Fibroblast of skin of scalp (primary cell): ENCODE data around the gene IQCK.

ENCODE experiments used
- DNase-seq: peaks from one replicate; pipeline ENCODE4 v3.0.0-alpha.2; 2013

Gene IQCK

DNA sequence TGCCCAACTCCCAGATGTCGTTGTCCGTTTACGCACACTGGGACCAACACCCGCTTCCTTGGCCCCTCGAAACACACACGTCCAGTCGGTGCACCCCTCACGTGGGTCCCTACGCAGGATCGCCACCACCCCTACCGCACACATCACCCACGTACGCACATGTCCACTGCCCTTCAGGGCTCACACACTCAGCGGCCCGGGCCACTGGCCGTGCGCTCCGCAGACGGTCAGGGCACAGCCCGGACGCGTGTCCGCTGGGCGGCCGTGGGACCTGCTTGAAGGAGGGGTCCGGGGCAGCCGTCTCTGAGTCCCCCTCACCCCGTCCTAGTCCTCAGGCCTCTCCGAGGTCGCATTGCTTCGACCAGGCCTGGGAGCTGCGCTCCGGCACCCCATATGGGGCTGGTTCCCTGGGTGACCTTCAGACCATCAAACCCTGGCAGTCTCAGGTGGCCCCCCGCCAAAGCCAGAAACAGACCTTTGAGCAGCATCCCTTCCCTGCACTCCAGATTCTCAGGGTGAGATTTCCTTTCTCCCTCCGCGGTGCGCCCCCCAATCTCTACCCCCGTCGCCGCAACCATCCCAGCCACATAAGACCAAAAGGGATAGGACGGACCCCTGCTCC, 167.5 kb downstream of the IQCK start:
- DNase-seq, result no peak

DNA sequence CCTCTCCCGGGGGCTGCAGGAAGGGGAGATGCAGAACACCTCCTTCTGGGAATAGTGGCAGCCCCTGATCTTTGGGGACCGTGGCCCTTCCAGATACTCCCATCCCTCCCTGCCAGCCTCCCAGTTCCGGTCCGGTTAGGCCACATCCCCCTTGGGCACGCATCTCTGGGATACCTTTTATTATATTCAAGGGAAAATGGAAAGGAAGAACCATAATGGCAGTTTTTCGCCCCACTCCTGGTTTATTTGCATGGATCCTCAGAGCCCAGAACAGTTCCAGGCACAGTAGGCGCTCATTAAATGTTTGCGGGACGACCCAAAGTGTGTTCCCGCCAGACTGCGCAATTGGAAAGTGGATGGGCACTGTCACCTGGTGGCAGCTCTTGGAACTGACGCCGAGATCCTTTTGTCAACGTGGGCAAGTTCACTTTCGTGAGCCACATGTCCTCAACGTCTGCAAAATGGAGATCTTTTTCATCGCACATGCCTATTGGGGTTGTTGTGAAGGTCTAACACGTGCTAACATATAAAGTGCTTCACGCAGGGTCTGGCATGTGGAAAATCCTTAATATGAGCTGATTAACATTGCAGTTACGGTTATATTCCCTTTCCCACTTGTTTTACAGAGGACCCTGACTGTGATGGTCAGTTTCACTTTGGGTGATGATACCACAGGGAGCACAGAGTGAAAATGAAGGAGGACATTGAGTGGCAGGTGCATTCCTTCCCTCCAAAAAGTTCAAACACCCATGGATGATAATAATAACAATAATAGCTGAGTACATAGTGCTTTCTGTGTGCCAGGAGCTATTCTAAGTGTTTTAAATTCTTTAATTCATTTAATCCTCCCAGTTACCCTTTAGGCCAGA, 168.2 kb downstream of the IQCK start:
- peak; percentile 74 for DNase-seq

DNA sequence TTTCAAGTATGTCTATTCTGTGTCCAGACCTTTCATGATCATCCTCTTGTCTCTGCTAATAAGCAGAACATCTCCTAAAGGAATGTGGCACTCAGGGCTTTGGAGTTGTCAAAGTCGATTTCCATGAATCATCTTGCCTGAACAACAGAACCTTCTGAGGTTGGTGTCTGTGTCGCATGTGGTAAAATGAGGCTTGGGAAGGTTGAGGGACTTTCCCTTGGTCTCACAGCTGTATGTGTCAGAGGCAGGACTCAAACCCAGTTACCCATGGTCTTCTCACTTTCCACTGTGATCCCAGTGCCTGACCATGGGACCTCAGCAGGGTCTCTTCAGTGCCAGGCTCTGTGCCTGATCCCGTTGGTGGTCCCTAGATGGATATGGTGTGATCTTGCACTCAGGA, 170.8 kb downstream of the IQCK start:
- DNase-seq, result no peak

DNA sequence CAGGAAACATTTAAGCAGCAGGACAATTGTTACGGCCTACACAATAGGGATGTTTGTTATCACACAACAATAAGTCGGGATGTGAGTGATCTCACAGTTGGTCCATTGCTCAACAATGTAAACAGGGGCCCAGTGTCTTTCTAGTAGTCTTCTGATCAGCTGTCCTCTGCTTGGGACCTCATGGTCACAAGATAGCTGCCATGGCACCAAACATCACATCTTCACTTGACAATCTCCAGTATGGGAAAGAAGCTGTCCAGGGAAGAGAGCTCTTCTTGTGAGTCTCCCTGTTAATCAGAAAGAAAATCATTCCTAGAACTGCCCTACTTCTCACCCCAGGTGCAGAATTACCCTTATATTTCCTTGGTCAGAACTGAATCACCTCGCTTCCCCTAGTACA, 172.8 kb downstream of the IQCK start:
- DNase-seq, result no peak

DNA sequence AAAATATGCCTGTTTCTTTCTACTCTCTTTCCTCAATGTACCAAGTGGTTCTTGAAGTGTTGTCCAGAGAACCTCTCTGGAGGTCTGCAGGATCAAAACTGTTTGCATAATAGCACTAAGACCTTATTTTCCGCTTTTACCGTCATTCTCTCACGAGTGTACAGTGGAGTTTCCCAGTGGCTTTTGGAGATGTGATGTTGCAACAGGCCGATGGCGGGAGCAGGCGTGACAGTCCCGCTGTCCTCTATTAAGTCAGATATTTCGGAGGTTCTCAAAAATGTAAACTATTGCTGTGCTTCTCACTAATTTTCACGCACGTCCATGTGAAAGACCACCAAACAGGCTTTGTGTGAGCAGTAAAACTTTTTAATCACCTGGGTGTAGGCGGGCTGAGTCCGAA, 174.8 kb downstream of the IQCK start:
- DNase-seq, result no peak

DNA sequence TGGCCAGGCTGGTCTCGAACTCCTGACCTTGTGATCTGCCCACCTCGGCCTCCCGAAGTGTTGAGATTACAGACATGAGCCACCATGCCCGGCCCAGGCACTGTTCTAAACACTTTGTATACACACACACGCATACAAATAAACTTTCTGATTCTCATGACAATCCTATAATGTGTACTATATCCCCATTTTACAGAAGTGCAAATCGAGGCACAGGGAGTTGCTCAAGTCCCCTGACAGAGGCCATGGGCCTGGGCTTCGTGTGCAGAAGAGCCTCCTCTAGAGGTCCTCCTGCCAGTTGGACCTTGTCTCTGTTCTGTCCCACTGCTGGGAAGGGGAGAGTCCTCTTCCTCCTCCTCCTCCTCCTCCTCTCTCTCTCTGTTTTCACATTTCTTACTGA, 176.5 kb downstream of the IQCK start:
- DNase-seq, result no peak

DNA sequence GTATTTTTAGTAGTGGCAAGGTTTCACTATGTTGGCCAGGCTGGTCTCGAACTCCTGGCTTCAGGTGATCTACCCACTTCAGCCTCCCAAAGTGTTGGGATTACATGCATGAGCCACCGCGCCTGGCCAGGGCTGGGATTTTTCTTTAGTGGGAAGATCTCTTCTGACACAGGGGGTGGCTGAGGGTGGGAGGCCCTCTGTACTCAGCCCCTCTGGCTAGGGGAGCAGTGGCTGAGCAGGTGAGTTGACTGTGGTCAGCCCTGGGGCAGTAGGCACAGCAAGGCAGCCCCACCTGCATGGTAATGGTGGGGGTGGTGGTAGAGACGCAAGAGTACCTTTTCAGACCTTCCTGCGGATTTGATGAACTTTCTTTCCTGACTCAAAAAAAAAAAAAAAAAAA, 178.9 kb downstream of the IQCK start:
- DNase-seq, result no peak

DNA sequence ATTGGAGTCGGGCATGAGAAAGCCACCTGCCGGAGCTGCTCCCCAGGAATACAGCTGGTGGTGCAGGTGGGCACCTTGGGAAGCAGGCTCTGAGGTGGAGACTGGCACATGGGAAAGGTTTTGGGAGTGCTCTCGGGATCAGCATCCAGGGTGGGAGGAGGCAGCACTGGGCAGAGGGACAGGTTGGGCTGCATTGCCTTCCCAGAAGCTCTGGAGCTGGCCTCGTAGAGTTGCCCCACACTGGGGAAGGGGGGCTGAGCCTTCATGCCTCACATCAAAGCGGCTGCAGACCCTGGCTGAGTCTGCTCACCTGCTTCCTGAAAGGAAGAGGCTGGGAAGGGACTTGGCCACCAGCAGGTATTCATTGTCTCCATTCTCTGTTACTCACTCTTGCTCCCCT, 180.1 kb downstream of the IQCK start:
- no peak for DNase-seq

DNA sequence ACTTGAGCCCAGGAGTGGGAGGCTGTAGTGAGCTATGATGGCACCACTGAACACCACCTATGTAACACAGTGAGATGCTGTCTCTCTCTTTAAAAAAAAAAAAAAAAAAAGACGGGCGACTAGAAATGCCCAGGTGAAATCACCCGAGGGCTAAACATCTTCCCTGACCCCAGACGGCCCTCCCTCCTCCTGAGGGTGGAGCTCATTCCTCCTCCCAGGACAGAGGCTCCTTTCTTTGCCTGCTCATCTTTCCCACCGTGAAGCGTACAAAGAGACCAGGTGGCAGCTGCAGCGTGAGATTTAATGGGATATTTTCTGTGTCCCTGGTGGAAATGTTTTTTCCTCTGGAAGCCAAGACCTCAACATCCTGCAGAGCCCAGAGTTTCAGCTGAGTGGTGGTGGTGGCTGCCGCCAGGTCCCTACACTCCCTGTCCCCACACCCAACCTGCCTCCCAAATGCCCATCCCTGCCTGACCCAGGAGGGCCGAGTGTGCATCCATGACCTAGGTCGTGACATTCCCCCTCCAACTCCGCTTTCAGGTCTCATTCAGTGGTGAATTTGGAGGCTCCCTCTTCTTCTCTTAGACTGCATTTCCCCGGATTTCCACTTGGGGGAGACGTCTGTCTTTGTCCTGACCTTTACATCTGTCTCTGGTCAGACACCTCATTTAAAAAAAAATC, 181.0 kb downstream of the IQCK start:
- peak; percentile 63 for DNase-seq

DNA sequence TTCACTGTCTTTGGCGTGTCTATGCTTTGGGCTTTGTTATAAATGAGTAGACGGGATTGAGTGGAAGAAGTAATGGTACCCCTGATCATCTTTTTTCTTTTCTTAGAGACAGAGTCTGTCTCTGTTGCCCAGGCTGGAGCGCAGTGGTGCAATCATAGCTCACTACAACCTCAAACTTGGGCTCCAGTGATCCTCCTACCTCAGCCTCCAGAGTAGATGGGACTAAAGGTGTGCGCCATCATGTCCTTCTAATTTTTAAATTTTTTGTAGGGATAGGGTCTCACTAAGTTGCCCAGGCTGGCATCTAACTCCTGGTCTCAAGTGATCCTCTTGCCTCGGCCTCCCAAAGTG, 181.5 kb downstream of the IQCK start:
- DNase-seq, result no peak

DNA sequence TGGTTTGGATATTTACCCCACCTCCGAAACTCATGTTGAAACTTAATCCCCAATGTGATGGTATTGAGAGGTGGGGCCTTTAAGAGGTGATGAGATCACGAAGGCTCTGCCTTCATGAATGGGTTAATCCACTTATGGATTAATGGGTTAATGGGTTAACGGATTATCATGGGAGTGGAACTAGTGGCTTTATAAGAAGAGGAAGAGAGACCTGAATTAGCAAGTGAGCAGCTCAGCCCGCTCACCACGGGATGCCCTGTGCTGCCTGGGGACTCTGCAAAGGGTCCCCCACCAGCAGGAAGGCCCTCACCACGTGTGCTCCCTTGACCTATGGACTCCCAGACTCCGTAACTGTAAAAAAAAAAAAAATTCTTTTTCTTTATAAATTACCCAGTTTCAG, 183.1 kb downstream of the IQCK start:
- DNase-seq, result no peak

DNA sequence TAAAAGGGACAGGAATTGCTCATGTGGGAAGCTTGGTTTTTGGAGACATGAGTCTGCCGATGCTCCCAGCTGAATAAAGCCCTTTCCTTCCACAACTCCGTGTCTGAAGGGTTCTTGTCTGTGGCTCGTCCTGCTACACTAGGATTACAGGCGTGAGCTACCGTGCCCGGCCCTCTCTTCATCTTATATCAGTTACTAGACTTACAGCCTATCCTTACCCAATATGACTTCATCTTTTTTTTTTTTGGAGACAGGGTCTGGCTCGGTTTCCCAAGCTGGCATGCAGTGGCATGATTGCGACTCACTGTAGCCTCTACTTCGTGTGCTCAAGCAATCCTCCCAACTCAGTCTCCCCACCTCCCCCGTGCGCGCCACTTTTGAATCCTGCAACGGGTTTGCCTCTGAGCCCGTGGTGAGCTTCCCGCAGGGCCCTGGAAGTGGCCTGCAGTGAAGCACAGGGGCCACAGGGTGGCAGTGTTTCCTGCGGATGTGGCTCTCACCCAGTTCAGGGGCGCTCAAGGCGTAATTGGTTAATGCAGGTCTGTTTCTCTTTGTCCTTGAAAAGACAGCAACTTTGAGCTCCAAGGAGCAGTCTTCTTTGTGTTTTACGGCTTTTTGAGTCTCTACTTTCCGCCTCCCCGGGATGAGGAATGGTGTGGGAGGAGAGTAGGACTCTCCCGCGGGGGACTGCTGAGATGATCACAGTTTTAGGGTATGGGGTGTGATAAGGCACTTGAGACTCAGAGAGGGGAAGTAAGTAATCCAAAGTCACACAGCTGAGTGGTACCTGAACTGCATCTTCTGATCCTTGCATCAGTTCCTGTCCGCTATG, 189.3 kb downstream of the IQCK start:
- peak; percentile 70 for DNase-seq
